Spleen (tissue), 11 donors: ENCODE results near the gene TEX38. TPM values are rescaled to one million over a fixed set of nuclear protein-coding genes. Genes with fewer than 3 reads are reported as not detected.
"Not testable (repeated sequence)": the region's sequence is repeated elsewhere in the genome, so short reads cannot be mapped to it uniquely, and the experiment has no call there.

ENCODE experiments used
- DNase-seq: peaks from one replicate; pipeline ENCODE4 v3.0.0-alpha.2; 2020
- H3K27ac ChIP-seq, 8 donors: fragments of 200-600 bp; sonication (generic) in 7 of 8; 1 replicate in 4 of 8; 2 replicates in 4 of 8; pipeline versions ENCODE4 v1.5.0 to v1.8.0; 2016 to 2021; ENCODE audit warnings: inconsistent platforms in 4 of 8, mild to moderate bottlenecking in 4 of 8, moderate library complexity in 1 of 8
- H3K27me3 ChIP-seq, 7 donors: fragments of 200-600 bp; sonication (generic) in 6 of 7; replicated peaks in 1 of 7; 1 replicate in 4 of 7; 2 replicates in 3 of 7; pipeline versions ENCODE4 v1.5.0 to v1.8.0; 2016 to 2021; ENCODE audit warnings: inconsistent platforms in 3 of 7, mild to moderate bottlenecking in 1 of 7
- H3K36me3 ChIP-seq, 6 donors: fragments of 200-600 bp; sonication (generic) in 5 of 6; 1 replicate in 4 of 6; 2 replicates in 2 of 6; pipeline versions ENCODE4 v1.5.0 to v1.8.0; 2016 to 2021; ENCODE audit warnings: inconsistent platforms in 2 of 6
- H3K4me1 ChIP-seq, 6 donors: fragments of 200-600 bp; sonication (generic) in 5 of 6; 1 replicate in 3 of 6; 2 replicates in 3 of 6; pipeline versions ENCODE4 v1.5.0 to v1.8.0; 2016 to 2021; ENCODE audit warnings: inconsistent platforms in 3 of 6
- H3K4me3 ChIP-seq, 8 donors: fragments of 200-600 bp; sonication (generic) in 7 of 8; 1 replicate in 4 of 8; 2 replicates in 4 of 8; pipeline versions ENCODE4 v1.5.0 to v1.8.0; 2016 to 2021; ENCODE audit warnings: inconsistent platforms in 4 of 8, mild to moderate bottlenecking in 4 of 8, moderate library complexity in 2 of 8
- H3K9me3 ChIP-seq, 8 donors: fragments of 200-600 bp; sonication (generic) in 7 of 8; 1 replicate in 4 of 8; 2 replicates in 4 of 8; pipeline versions ENCODE4 v1.5.0 to v1.8.0; 2016 to 2021; ENCODE audit warnings: inconsistent platforms in 4 of 8
- CTCF ChIP-seq, 11 experiments: fragments of 200-600 bp in 7 of 11; fragments of 450-650 bp in 4 of 11; sonication (generic) in 4 of 11; IDR thresholded peaks in 8 of 11; conservative IDR thresholded peaks in 3 of 11; 1 replicate in 7 of 11; 2 replicates in 4 of 11; pipeline versions ENCODE4 v1.4.0 to v1.8.0; 2016 to 2021; ENCODE audit warnings: antibody characterized with exemption in 11 of 11, inconsistent platforms in 4 of 11, mild to moderate bottlenecking in 1 of 11
- POLR2A ChIP-seq, 3 donors: fragments of 450-650 bp; IDR thresholded peaks; one replicate each; pipeline ENCODE4 v1.5.1; 2017; ENCODE audit warnings: antibody characterized with exemption in 3 of 3, mild to moderate bottlenecking in 1 of 3
- POLR2AphosphoS5 ChIP-seq, 3 donors: sonication (generic); formaldehyde crosslinking; IDR thresholded peaks; one replicate each; pipeline ENCODE4 v1.5.1; 2017; ENCODE audit warnings: antibody characterized with exemption in 3 of 3
- WGBS, 5 donors: extraction: QIAGEN DNeasy Blood & Tissue Kit in 3 of 5; methylation state at CpG; one replicate each; pipeline versions ENCODE4 v1.1.5 to v1.1.7; 2013 to 2018; 5-methylcytosine and 5-hydroxymethylcytosine counted together
- intact Hi-C: fragments of 100-400 bp; cut with DNase I; formaldehyde crosslinking; loops from one replicate; pipeline ENCODE4 v1.15.0; 2023; ENCODE audit warnings: low total_unique reads
- polyA plus RNA-seq, 3 donors: library from polyadenylated mRNA; stranded (reverse); fragments of 200-250 nt; gene quantifications; one replicate each; pipeline ENCODE4 v1.2.1, GENCODE V29; 2013
- total RNA-seq, 7 donors: library from RNA; depleted of rRNA in 3 of 7; stranded (reverse); fragments of >200 nt in 3 of 7; fragmentation: NEBNext Ultra II Directional in 4 of 7; extraction: Animal tissue kit (Norgen Biotek cat#: 25700) in 4 of 7; gene quantifications; one replicate each; pipeline versions ENCODE4 v1.1.0 to v1.2.1, GENCODE V29; 2016 to 2021
- donor health status: healthy with polysubstance abuse.
- donor health status: DM: no; HTN: no; CAD: no; lungs with moderate emphysema.
- donor health status: DM: no; HTN: no; CAD: no.
- donor health status: Bipolar disorder and iron deficiency.
- donor health status: healthy.
- donor health status: DM: no; HTN: no; CAD: no.
- donor health status: DM: yes; HTN: yes; CAD: no.

The TEX38 gene
- total and polyA plus RNA-seq, 10 donors, result 0.09 to 0.11 TPM; not detected in 8

DNA sequence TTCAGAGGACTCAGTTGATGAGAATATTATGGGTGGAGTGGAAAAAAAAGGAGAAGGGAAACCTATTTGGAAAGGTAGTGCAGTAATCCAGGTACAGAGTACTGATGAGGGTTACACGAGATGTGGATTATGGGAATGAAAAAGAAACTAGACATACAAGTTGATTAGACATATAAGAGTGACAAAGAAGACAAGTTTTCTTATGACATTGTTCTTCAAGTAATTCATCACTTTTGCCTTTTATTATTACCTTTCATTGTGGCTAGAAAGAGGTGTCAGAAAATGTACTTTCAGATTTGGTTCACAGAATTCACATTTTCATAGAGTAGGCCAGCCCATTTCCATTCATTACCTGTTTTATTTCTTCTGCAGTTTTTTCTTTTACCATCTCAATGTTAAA is 13.9 kb upstream of the TEX38 start:
- TF ChIP-seq POLR2AphosphoS5 (IDR thresholded peaks at IDR 0.05) (no peak), POLR2A (IDR thresholded peaks at IDR 0.05) (no peak), CTCF (IDR thresholded peaks at IDR 0.05 in 8 of 11, conservative IDR thresholded peaks at IDR 0.05 in 3 of 11) (no peak)
- no peaks in the 10 kb centered on the region for H3K27me3 ChIP-seq
- H3K27ac ChIP-seq, result no peak overlapping the region
- peaks cover 0 to 8% (median 0%) of the 10 kb centered on the region in 8 donors for H3K9me3 ChIP-seq
- DNase-seq, result no peak
- H3K4me3 ChIP-seq, result no peak overlapping the region
- H3K4me1 ChIP-seq, result peaks cover 0 to 8% (median 0%) of the 10 kb centered on the region in 6 donors
- intact Hi-C loops, result no loop called here
- peaks cover 3 to 93% (median 40%) of the 10 kb centered on the region in 6 donors for H3K36me3 ChIP-seq
- whole genome bisulfite sequencing, 5 donors, result 70 to 90% (median 82%) methylated on average over 1 of the region's 1 CpG

DNA sequence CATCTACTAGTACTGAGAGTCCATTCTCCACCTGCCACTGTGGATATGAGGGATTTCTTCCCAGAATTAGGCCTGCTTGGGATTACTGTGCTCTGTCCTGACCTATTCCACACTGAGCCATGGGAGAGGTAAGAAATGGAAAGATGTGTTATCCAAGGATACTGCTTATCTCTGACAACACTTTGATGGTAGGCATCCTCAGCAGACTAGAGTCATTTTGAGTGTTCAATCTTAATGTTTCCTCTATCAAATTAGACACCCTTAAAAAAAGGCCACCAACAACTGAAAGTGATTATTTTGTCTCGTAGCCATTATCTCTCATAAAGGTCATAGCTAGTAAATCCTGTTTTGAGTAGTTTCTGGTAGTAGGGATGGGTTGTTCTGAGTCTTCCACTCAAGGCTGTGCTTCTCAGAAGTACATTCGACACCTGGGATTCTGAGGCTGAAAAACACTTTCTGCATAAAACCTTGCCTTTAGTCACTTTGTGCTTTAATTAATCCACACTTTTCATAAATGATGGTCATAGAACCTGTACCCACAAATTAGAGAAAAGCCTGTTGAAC is 12.3 kb upstream of the TEX38 start:
- Histone ChIP-seq H3K27ac (no peak overlapping the region), H3K36me3 (peaks cover 3 to 92% (median 34%) of the 10 kb centered on the region in 6 donors), H3K9me3 (peaks cover 0 to 8% (median 0%) of the 10 kb centered on the region in 8 donors), H3K27me3 (no peaks in the 10 kb centered on the region), H3K4me3 (no peak overlapping the region), H3K4me1 (peaks cover 0 to 8% (median 0%) of the 10 kb centered on the region in 6 donors)
- 57 to 83% (median 75%) methylated on average over 2 of the region's 2 CpGs for WGBS, 5 donors
- no peak for TF ChIP-seq CTCF (IDR thresholded peaks at IDR 0.05 in 8 of 11, conservative IDR thresholded peaks at IDR 0.05 in 3 of 11)
- TF ChIP-seq POLR2AphosphoS5 (IDR thresholded peaks at IDR 0.05), result no peak
- TF ChIP-seq POLR2A (IDR thresholded peaks at IDR 0.05), result no peak
- no peak for DNase-seq
- intact Hi-C loops, result no loop called here

DNA sequence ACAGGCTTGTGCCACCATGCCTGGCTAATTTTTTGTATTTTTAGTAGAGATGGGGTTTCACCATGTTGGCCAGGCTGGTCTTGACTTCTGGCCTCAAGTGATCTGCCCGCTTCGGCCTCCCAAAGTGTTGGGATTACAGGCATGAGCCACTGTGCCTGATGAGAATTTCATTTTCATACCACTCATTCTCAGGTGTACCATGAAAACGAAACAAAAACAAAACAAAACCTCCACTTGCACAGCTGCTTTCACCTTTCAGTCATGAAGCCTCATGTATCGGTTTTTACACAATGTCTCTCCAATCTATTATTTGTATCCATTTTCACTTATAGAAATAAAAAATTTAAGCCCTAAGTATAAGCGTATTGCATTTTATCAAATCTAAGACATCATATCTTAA is 11.5 kb upstream of the TEX38 start:
- H3K9me3 ChIP-seq, H3K4me3 ChIP-seq, H3K27ac ChIP-seq, H3K27me3 ChIP-seq, DNase-seq, intact Hi-C loops: not testable (repeated sequence)
- peaks cover 0 to 12% (median 0%) of the 10 kb centered on the region in 6 donors for H3K4me1 ChIP-seq
- 78 to 90% (median 89%) methylated on average over 5 of the region's 5 CpGs for WGBS, 5 donors
- H3K36me3 ChIP-seq, result peaks cover 3 to 92% (median 32%) of the 10 kb centered on the region in 6 donors

DNA sequence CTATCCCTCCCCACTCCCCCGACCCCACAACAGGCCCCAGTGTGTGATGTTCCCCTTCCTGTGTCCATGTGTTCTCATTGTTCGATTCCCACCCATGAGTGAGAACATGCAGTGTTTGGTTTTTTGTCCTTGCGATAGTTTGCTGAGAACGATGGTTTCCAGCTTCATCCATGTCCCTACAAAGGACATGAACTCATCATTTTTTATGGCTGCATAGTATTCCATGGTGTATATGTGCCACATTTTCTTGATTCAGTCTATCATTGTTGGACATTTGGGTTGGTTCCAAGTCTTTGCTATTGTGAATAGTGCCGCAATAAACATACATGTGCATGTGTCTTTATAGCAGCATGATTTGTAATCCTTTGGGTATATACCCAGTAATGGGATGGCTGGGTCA is 8.7 kb upstream of the TEX38 start:
- WGBS, 5 donors, result 96 to 99% (median 98%) methylated on average over 2 to 5 of the region's 5 CpGs
- peaks cover 5 to 38% (median 21%) of the 10 kb centered on the region in 6 donors for H3K4me1 ChIP-seq
- H3K27me3 ChIP-seq, intact Hi-C loops, H3K4me3 ChIP-seq, DNase-seq, H3K9me3 ChIP-seq, H3K27ac ChIP-seq: not testable (repeated sequence)
- H3K36me3 ChIP-seq, result peaks cover 1 to 67% (median 13%) of the 10 kb centered on the region in 6 donors

DNA sequence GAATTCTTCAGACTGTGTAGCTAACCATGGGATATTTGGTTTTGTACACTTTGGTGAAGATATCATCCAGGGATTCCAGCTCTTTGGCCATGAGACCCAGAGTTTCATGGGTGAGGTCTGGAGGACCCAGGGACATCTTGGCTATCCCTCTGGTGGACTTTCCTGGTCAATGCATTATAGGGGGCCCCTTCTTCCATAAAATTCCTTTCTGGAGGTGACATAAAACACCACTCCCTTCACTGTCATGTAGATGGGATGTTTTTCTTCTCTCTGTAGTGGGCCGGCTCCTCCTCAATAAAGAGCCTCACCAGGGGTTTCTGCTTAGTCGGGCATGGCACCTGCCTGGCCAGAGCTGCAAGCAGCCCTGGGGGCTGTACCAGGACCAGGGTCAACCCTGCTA is 5.7 kb upstream of the TEX38 start:
- WGBS, 5 donors, result 67 to 96% (median 91%) methylated on average over 2 of the region's 2 CpGs
- peaks cover 0 to 44% (median 8%) of the 10 kb centered on the region in 6 donors for H3K36me3 ChIP-seq
- intact Hi-C loops, result no loop called here
- H3K4me3 ChIP-seq, result no peak overlapping the region
- H3K27me3 ChIP-seq, result no peaks in the 10 kb centered on the region
- TF ChIP-seq CTCF (IDR thresholded peaks at IDR 0.05 in 8 of 11, conservative IDR thresholded peaks at IDR 0.05 in 3 of 11) (no peak), POLR2AphosphoS5 (IDR thresholded peaks at IDR 0.05) (no peak), POLR2A (IDR thresholded peaks at IDR 0.05) (no peak)
- peaks cover 5 to 38% (median 26%) of the 10 kb centered on the region in 6 donors for H3K4me1 ChIP-seq
- no peak overlapping the region for H3K27ac ChIP-seq
- no peak for DNase-seq
- no peaks in the 10 kb centered on the region for H3K9me3 ChIP-seq
